ENCODE measurements around the gene POLRMT.
"Not testable (repeated sequence)": the region's sequence is repeated elsewhere in the genome, so short reads cannot be mapped to it uniquely, and the experiment has no call there.

- TF ChIP-seq CTCF, EP300 (IDR thresholded peaks at IDR 0.05): not testable (repeated sequence)
These were observed 3.8 kb downstream of the POLRMT start for GRCh38 chr19:629515-629914.
